Right atrium auricular region (tissue), 2 donors: ENCODE results near the gene NPAS3. TPM values are rescaled to one million over a fixed set of nuclear protein-coding genes. Genes with fewer than 3 reads are reported as not detected.
A peak's percentile ranks its signal among the peaks of the same experiment; 100 is the strongest.

Experiments
- DNase-seq: peaks from one replicate; pipeline ENCODE4 v3.0.0-alpha.2; 2019; ENCODE audit warnings: low spot score
- H3K27ac ChIP-seq, 2 donors: fragments of 200-600 bp; sonication (generic); 1 replicate in 1 of 2; 2 replicates in 1 of 2; pipeline ENCODE4 v1.5.1; 2016 to 2019
- H3K27me3 ChIP-seq, 2 donors: fragments of 200-600 bp; sonication (generic); one replicate each; pipeline versions ENCODE4 v1.5.1 to v1.6.0; 2017 to 2019
- H3K36me3 ChIP-seq: fragments of 200-600 bp; sonication (generic); one replicate; pipeline ENCODE4 v1.5.1; 2016
- H3K4me1 ChIP-seq, 2 donors: fragments of 200-600 bp; sonication (generic); one replicate each; pipeline versions ENCODE4 v1.5.1 to v1.6.0; 2017 to 2019
- H3K4me3 ChIP-seq, 2 donors: fragments of 200-600 bp; sonication (generic); 1 replicate in 1 of 2; 2 replicates in 1 of 2; pipeline ENCODE4 v1.5.1; 2017 to 2019; ENCODE audit warnings: mild to moderate bottlenecking in 1 of 2, moderate library complexity in 1 of 2
- H3K9me3 ChIP-seq, 2 donors: fragments of 200-600 bp; sonication (generic); one replicate each; pipeline ENCODE4 v1.5.1; 2019
- total RNA-seq, 2 donors: library from RNA; depleted of rRNA; stranded (reverse); fragments of >200 nt; gene quantifications; one replicate each; pipeline ENCODE4 v1.1.0, GENCODE V29; 2016
- TF ChIP-seq, protein P1 (sequence below), 2 donors: fragments of 200-600 bp; sonication (generic); IDR thresholded peaks; one replicate each; pipeline ENCODE4 v1.5.1; 2019; ENCODE audit warnings: antibody characterized with exemption in 2 of 2

The NPAS3 gene
- total RNA-seq, 2 donors from 2014 or later = 0.67 to 1.3 TPM

DNA sequence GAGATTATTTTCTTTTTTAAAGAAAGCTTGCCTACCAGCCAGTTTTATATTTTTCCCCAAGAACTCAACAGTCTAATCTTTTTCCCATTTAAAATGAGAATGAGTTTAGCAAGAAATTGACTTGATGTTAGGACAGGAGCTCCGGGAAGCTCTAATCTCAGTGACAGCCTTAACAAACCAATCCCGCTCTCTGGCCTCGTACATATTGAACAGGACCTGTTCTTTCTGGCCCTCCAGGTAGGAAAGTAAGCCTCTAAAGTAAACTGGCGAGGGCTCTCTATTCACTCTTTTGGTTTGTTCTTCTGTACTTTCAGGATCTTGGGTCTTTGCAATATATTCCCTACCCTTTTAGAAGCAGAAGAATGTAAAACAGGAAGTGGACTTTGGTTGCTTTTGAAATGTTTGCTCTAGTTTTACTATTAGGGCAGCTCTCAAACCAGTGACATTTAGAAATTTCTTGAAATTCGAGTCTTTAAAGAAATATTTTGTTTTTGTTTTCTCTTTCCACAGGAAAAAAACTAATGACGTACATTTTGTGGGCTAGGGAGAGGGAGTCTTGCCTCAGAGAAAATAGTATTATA is 17.9 kb upstream of the NPAS3 start:
- H3K36me3 ChIP-seq = no peaks in the 10 kb centered on the region
- TF ChIP-seq, protein P1, sequence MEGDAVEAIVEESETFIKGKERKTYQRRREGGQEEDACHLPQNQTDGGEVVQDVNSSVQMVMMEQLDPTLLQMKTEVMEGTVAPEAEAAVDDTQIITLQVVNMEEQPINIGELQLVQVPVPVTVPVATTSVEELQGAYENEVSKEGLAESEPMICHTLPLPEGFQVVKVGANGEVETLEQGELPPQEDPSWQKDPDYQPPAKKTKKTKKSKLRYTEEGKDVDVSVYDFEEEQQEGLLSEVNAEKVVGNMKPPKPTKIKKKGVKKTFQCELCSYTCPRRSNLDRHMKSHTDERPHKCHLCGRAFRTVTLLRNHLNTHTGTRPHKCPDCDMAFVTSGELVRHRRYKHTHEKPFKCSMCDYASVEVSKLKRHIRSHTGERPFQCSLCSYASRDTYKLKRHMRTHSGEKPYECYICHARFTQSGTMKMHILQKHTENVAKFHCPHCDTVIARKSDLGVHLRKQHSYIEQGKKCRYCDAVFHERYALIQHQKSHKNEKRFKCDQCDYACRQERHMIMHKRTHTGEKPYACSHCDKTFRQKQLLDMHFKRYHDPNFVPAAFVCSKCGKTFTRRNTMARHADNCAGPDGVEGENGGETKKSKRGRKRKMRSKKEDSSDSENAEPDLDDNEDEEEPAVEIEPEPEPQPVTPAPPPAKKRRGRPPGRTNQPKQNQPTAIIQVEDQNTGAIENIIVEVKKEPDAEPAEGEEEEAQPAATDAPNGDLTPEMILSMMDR (IDR thresholded peaks at IDR 0.05) = no peak
- no peak overlapping the region for H3K4me3 ChIP-seq

DNA sequence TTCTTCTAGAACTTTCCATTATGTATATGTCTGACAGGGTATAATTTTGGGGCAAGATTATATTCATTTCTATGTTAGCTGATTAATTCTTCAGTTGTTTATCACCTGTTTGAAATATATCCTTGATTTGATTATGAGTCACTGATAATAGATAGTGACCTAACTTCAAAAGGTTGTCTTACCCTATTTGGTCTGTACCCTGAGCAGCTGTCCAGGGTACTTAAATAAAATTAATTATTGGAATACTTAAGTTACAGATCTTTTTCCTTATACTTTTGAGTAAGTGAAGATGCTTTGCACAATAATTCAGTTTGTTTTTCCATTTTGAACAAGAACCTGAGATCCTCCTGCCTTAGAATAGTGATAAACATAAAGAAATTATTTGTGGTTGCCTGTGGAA is 13.2 kb upstream of the NPAS3 start:
- Histone ChIP-seq H3K27ac (no peak overlapping the region), H3K9me3 (no peaks in the 10 kb centered on the region), H3K27me3 (no peaks in the 10 kb centered on the region), H3K4me3 (no peak overlapping the region), H3K36me3 (no peaks in the 10 kb centered on the region), H3K4me1 (no peaks in the 10 kb centered on the region)
- DNase-seq = no peak
- TF ChIP-seq, protein P1 (IDR thresholded peaks at IDR 0.05) = no peak

More for the DNA sequence above, 17.9 kb upstream of the NPAS3 start:
- Histone ChIP-seq H3K4me1 (no peaks in the 10 kb centered on the region), H3K9me3 (no peaks in the 10 kb centered on the region), H3K27me3 (no peaks in the 10 kb centered on the region), H3K27ac (no peak overlapping the region)
- DNase-seq = no peak

DNA sequence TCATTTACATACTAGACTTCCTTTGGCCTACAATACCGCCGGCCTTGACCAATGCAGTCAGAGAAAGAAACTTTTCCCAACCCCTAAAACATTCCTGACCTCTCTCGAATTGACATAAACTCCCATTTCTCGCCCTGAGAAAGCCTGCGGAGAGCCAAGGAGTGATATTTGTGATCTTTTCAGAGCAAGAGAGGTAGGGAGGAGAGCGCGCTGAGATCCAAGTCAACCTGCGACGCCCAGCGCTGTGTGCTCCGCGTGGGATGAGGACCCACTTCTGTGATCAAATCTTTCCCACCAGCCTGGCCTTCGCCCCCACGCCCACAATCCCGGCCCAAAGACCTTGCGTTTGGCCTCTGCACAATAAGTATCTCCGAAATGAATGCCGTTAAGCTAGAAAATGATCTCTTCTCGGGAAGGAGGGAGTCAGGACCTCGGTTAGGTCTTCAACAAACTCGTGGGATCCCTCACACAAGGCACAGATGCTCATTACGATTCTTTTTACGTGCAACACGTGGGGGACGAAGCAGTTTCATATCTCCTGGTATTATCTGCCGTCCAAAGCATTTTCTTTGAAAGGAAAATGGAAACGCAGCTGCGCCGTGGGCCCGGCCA is 6.3 kb upstream of the NPAS3 start:
- TF ChIP-seq, protein P1 (IDR thresholded peaks at IDR 0.05) = no peak

DNA sequence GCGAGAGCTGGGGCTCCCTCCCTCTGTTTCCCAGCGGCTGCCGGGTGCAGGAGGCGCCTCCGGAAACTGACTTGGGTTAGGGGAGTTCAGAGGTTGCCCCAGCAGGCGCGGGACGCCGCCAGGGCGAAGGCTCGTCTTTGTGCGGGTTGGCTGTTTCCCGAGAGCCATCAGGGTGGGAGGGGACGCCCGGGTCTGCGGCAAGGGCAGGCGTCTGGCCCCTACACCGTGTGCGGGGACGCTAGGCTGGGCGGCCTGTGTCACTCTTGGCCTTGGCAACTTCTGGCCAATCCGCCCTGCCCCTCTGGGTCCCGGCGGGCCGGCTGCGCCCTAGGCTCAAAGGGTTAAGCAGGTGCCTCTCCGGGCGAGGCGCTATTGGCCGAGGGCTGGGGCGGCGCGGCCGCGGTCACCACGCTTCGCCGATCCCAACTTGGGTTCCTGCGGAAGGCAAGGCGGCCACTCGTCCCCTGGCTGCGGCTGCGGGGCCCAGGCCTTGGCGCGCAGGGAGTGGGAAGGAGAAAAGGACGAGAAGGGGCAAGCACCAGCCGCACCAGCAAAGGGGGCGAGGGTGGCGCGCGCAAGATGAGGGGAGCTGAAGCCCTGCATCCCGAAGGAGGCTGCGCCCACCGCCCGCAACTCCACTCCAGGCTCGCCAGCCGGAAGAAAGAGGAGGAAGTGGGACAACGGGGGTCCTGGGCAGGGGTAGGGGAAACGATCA is 5.6 kb upstream of the NPAS3 start:
- DNase-seq = no peak
- Histone ChIP-seq H3K27ac (no peak overlapping the region), H3K9me3 (no peaks in the 10 kb centered on the region), H3K4me3 (peak overlapping the region; percentile 14 to 54), H3K27me3 (peaks cover 0 to 16% of the 10 kb centered on the region in 2 donors), H3K4me1 (peaks cover 0 to 31% of the 10 kb centered on the region in 2 donors), H3K36me3 (no peaks in the 10 kb centered on the region)
- TF ChIP-seq, protein P1 (IDR thresholded peaks at IDR 0.05) = no peak

More for the DNA sequence above, 6.3 kb upstream of the NPAS3 start:
- peaks cover 0 to 28% of the 10 kb centered on the region in 2 donors for H3K4me1 ChIP-seq
- H3K4me3 ChIP-seq = peak overlapping the region; percentile 14 to 54
- no peaks in the 10 kb centered on the region for H3K9me3 ChIP-seq
- peaks cover 0 to 16% of the 10 kb centered on the region in 2 donors for H3K27me3 ChIP-seq
- no peak for DNase-seq
- no peak overlapping the region for H3K27ac ChIP-seq
- no peaks in the 10 kb centered on the region for H3K36me3 ChIP-seq

DNA sequence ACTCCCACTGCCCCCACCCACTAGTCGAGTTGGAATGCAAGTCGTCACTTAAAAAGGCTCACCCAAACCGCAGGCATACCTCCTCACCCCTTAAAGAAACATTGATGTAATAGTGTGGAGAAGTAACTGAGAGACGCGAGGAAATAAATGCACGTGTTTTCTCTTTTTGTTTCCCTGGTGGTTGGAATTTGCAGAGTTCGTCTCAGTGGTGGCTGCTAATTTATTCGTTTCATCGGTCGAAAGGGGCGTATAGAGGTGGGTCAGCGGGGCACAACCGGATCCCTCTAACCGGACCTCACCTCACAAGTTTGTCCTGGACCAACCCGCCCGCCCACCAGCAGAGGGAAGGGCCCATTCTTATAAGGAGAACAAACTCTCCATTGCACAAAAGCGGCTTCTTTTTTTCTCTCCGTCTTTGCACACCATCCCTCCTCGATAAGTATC is 5.0 kb upstream of the NPAS3 start:
- TF ChIP-seq, protein P1 (IDR thresholded peaks at IDR 0.05) = no peak
- Histone ChIP-seq H3K27ac (no peak overlapping the region), H3K4me1 (peaks cover 0 to 32% of the 10 kb centered on the region in 2 donors), H3K4me3 (peak overlapping the region; percentile 14 to 54), H3K27me3 (peaks cover 0 to 16% of the 10 kb centered on the region in 2 donors), H3K36me3 (no peaks in the 10 kb centered on the region), H3K9me3 (no peaks in the 10 kb centered on the region)
- no peak for DNase-seq
